ENCODE results near the gene PLPP4.
"Not testable (repeated sequence)": the region's sequence is repeated elsewhere in the genome, so short reads cannot be mapped to it uniquely, and the experiment has no call there.

The PLPP4 gene

GRCh38 chr10:120492346-120492745 lies 35.3 kb downstream of the PLPP4 start:
- no peak for DNase-seq

DNA sequence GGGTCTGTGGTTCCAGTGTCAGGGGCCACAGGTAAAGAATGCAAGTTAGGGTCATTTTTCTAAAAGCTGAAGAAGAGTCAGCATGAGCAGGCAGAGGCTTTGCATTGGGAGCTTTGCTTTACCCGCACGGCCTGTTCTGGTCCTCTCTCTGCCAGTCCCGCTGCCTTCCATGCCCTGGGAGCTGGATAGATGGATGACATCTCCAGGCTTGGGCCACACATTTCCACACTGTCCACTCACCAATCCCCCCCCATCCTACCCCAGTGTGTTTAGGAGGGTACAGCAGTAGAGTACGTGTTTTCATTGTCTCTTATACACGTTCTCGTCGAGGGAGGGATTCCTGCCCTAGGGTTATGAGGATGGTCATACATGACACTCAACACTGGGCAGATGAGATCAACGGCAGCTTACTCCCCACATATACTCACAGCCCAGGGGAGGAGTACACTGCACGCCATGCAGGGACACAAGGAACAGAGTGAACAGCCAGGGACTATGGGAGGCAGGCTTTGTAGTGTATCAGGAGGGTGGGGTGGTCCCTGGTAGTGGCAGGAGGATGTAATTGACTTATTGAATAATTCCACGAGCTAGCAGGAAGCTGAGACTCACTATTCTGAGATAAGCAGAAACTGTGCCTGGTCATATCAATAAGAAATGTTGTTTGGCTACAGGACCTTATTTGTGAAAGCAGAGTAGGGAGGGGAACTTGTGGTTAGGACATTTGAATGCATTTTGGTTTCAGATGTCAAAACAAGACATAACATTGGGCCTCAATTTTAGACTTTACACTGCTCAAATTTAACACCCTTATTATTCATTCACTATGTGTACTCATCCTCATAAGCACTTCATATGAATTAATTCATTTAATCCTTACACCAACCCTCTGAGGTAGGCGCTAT lies 36.6 kb downstream of the PLPP4 start:
- DNase-seq = no peak

- DNase-seq = no peak
Observed at GRCh38 chr10:120494313-120494710, 37.3 kb downstream of the PLPP4 start.

DNA sequence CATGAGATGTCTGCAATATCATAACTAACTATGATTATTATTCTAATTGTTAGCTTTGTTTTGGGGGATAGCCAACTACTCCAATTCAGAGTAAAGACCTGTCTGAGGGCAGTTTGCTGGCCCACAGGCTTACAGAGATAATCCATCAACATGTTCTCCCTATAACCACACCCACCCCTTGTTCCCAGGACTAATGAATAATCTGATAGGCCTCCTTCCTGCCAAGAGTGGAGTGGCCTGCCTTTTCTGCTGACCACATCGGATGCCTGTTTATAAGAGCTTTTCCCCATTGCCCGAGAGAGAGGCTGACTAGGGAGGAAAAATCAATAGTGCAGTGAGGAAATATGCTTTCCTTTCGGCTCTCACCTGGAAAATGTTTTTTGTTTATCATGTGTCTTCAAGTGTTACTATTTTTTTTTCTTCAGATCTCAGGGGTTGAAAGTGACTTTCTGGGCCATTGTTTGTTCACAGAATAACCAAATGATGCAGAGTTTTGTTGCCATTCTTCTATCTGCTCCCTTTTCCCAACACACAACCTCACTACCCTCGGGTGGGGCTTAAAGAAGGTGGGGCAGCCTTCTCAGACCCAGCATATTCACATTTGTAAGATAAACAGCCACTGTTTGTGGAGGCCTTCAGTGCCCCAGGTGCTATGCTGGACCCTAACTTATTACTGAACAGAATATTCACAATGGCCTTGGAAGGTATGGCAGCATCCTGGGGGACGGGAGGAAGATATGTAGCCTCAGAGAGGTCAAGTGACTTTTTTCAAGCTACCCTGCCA lies 38.4 kb downstream of the PLPP4 start:
- no peak for DNase-seq

- DNase-seq = no peak
Observed at GRCh38 chr10:120499883-120500282, 42.9 kb downstream of the PLPP4 start.

DNA sequence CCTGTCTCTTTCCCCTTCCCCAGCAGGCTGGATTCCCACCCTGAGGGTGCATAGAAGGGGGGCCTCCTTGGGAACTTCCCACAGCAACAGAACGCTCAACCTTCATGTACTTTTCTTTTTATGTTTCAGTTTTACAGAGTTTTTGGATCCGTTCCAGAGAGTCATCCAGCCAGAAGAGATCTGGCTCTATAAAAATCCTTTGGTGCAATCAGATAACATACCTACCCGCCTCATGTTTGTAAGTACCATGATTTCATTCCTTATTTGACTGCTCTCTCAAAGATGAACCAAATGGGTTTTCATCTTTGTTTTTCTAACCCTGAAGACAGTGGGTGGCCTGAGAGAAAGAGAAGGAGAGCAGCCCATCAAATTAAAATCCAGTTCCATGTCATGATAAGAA lies 46.7 kb downstream of the PLPP4 start:
- DNase-seq = no peak

DNA sequence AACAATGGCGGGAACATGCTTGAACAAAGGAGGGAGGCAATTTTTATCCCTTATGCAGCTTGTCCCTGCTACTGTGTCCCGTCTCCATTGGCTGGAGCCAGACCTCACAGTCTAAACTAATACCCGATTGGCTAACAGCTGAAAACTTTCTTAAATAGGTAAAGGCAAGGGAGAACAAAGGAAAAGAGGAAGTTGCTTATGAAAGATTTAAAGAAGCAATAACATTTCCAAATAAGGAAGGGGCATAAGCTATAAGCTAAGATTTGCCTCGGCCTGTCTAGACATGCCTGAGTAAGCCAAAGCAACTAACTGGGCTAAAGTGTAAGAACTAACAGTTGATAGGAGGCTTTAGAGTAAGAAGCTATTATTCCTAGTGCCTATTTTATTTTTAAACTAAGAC lies 47.2 kb downstream of the PLPP4 start:
- DNase-seq = not testable (repeated sequence)

- DNase-seq = no peak
Observed at GRCh38 chr10:120505056-120505455, 48.0 kb downstream of the PLPP4 start.

DNA sequence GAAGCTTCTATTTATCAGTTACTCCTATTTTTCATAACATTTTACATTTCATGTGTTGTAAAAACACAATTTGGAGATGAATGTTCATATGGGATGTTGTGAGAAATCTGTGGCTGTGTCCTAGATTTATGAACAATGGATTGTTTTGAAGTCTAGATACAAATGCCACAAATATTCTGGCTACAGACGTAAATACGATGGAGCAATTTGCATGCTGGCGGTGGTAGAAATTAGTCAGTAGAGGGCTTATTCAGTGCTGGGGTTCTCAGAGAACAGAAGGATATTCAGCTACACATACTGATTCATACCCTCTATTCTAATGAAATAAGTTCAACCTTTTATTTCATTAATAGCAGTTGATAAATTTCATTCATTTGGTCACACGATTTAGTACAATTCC lies 48.8 kb downstream of the PLPP4 start:
- DNase-seq = no peak

GRCh38 chr10:120506674-120507073 lies 49.6 kb downstream of the PLPP4 start:
- no peak for DNase-seq

DNA sequence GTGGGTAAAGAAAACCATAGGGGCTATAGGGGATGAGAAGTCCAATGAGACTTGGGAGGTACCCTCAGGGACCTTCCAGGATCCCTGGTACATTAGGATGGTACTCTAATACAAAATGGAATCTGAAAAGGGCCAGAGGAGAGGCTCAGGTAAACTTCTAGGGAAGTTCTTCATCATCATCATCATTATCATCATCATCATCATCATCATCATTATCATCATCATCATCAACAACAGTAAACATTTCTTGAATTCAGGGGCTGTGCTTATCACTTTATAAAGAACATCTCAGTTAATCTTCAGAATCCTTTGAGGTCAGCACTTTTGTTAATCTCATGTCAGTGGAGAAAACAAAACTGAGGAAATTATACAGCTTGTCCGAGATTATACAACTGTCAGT lies 50.1 kb downstream of the PLPP4 start:
- DNase-seq = no peak

DNA sequence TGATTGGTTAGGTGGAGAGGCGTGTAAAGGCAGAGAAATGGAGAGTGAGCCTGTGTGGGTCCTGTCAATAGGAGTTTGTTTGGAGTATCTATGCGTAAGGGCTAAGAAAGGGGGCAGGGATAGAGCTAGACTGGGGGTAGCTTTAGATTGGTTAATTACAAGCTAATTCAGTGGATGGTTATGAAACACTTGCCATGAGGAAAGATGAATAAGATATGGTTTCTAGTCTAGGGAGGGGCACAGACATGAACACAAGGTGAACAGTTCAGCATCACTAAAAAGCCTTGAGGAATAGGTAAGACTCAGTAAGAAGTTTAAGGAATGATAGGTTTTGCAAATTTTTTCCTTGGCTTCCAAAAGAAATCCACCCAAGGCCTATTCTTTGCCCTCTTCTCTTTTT lies 50.6 kb downstream of the PLPP4 start:
- DNase-seq = no peak

DNA sequence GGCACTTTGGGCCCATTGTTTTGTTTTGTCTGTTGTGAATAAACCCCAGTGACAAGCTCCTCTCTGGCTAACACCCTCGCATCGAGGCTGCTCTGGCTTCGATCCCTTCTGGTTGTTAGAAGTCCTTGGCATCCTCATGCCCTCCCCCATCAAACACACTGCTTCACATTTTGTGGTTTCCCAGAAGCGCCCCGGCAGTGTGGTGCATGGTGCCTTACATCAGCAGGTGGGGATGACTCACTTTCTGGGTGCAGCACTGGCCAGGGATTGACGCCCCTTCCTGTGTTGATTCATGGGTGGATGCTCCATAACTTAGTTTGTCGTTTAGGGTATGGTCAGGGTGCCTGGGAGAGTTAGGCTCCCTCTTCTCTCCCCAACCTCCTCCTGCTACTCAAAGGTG lies 51.4 kb downstream of the PLPP4 start:
- no peak for DNase-seq

GRCh38 chr10:120508966-120509365 lies 51.9 kb downstream of the PLPP4 start:
- DNase-seq = no peak

- no peak for DNase-seq
Observed at GRCh38 chr10:120511165-120511564, 54.1 kb downstream of the PLPP4 start.

GRCh38 chr10:120513307-120513796 lies 56.3 kb downstream of the PLPP4 start:
- no peak for DNase-seq

DNA sequence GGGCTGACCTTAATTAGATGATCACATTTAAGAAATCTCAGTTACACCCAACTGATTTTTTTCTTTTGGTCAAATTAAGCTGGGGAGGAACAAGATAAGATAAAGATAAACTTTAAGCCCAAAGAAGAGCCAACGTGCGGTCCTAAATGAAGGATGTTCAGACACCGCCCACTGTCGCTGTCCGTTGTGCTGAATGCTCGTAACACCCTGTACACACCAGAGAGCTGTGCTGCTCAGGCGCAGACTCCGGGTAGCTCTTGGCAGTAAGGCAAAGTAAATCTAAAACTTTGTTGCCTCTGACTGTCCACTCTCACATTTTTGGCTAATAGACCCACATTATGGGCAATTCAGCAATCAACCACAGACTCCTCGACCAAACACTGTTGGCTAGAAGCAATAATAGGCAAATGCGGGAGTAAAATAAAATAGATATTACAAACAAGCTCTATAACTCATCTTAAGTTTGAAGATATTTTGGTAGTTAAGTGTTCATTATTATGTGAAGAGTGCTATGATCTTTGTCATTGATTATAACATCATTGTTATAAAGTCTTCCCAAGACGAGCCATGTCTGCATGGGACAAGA lies 57.1 kb downstream of the PLPP4 start:
- DNase-seq = peak in 1 of 2 donors; percentile 12

- DNase-seq = no peak
Observed at GRCh38 chr10:120514959-120515358, 57.9 kb downstream of the PLPP4 start.

- DNase-seq = no peak
Observed at GRCh38 chr10:120515741-120516140, 58.7 kb downstream of the PLPP4 start.

DNA sequence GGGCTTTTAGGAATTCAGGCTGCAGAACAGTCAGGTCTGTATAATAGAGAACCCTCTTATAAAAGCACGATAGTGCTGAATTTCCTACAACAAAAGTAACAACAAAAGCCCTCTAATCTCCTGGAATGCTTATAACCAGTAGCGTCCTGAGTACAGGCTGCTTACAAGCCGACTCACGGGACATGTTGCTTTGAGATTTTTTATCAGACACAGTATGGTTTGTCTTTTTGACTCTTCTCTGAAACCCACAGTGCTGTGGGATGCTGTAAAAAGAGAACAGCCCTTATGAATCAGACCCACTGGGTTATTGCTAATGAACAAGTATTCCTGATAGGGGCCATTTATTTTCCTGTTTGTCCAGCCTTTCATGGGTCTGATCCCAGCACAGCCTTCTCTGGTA lies 59.4 kb downstream of the PLPP4 start:
- no peak for DNase-seq

- no peak for DNase-seq
Observed at GRCh38 chr10:120517196-120517595, 60.2 kb downstream of the PLPP4 start.

DNA sequence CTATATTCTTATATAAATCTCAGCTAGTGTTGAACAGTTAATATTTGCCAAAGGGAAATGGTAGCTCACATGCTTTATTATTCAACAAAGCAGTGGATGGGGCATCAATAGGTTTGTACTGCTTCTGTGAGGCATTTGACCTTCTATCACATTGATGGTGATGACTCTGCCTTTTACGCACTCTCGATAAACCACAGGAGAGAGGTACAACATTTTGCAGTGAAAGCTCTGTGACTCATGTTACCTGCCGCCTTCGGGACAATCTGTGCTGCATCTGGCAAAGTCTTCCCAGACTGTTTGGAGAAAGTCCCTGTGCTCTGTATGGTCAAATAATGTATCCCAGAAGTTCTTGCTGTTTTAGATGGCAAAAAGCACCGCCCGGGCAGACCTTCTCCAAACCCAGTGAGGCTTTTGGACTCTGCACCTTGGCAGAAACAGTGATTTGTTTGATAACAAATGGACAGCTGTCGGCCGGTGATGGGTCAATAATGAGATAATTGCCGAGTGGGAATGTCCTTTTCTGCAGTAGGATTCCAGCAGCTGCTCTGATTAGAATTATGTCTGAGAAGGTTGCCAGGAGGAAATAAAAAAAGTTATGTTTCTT lies 61.0 kb downstream of the PLPP4 start:
- DNase-seq = no peak

DNA sequence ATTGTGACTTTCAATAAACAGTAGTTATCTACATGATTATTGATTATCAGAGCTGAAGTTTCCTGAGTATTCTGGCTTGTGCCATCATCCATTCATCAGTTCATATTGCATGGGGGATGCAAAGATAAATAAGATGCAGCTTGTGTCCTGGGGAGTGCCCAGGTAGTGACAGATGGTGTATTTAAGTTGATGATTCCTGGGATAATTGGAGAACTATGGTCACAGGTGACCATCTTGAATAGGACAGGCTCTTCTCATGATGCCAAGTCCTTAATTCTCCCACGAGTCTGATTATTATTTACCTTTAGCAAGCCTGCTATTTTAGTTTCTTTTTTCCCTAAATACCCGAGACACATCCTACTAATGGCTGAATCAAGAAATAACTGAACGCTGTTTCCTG lies 64.9 kb downstream of the PLPP4 start:
- no peak for DNase-seq
